Left ventricle myocardium inferior (tissue), 1 donor: ENCODE data around the gene SLC44A3. TPM values are rescaled to one million over a fixed set of nuclear protein-coding genes. Genes with fewer than 3 reads are reported as not detected.

Source experiments
- DNase-seq: peaks from one replicate; pipeline ENCODE4 v3.0.0-alpha.2; 2020
- H3K27ac ChIP-seq: fragments of 200-600 bp; replicated peaks from 2 replicates; pipeline ENCODE4 v1.8.0; 2021
- H3K27me3 ChIP-seq: fragments of 200-600 bp; 2 replicates; pipeline ENCODE4 v1.8.0; 2021; ENCODE audit warnings: low read depth
- H3K36me3 ChIP-seq: fragments of 200-600 bp; 2 replicates; pipeline ENCODE4 v1.8.0; 2021
- H3K4me1 ChIP-seq: fragments of 200-600 bp; 2 replicates; pipeline ENCODE4 v1.8.0; 2021
- H3K4me3 ChIP-seq: fragments of 200-600 bp; 2 replicates; pipeline ENCODE4 v1.8.0; 2021; ENCODE audit warnings: mild to moderate bottlenecking, moderate library complexity
- H3K9me3 ChIP-seq: fragments of 200-600 bp; replicated peaks from 2 replicates; pipeline ENCODE4 v1.8.0; 2021
- intact Hi-C: fragments of 100-400 bp; cut with micrococcal nuclease; formaldehyde crosslinking; loops from one replicate; pipeline ENCODE4 v1.11.0; 2022
- total RNA-seq: library from RNA; stranded (reverse); fragmentation: NEBNext Ultra II Directional; extraction: Animal tissue kit (Norgen Biotek cat#: 25700); gene quantifications from one replicate; pipeline ENCODE4 v1.2.1, GENCODE V29; 2021
- TF ChIP-seq, protein P1 (sequence below): fragments of 200-600 bp; IDR thresholded peaks from 2 replicates; pipeline ENCODE4 v1.8.0; 2021; ENCODE audit warnings: antibody characterized with exemption, mild to moderate bottlenecking, borderline replicate concordance
- donor health status: DM: no; HTN: yes; CAD: no; lungs with severe emphysema.

SLC44A3 gene
- total RNA-seq, 1 donor from 2014 or later = 5.9 TPM

DNA sequence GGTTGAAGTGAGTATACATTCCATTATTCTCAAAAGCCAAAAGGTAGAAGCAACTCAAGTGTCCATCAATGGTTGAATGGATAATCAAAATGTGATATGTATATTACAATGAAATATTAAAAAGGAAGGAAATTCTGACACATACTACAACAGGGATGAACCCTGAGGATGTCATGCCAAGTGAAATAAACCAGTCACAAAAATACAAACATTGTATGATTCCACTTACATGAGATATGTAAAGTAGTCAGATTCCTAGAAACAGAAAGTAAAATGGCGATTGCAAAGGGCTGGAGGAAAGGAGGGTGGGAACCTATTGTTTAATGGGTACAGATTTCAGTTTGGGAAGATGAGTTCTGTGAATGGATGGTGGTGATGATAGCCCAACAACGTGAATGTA is 5.8 kb downstream of the SLC44A3 start:
- Histone ChIP-seq H3K4me1 (peaks cover 13% of the 10 kb centered on the region), H3K27ac (no peak overlapping the region), H3K27me3 (no peaks in the 10 kb centered on the region), H3K36me3 (no peaks in the 10 kb centered on the region), H3K9me3 (no peaks in the 10 kb centered on the region), H3K4me3 (no peak overlapping the region)
- TF ChIP-seq, protein P1, sequence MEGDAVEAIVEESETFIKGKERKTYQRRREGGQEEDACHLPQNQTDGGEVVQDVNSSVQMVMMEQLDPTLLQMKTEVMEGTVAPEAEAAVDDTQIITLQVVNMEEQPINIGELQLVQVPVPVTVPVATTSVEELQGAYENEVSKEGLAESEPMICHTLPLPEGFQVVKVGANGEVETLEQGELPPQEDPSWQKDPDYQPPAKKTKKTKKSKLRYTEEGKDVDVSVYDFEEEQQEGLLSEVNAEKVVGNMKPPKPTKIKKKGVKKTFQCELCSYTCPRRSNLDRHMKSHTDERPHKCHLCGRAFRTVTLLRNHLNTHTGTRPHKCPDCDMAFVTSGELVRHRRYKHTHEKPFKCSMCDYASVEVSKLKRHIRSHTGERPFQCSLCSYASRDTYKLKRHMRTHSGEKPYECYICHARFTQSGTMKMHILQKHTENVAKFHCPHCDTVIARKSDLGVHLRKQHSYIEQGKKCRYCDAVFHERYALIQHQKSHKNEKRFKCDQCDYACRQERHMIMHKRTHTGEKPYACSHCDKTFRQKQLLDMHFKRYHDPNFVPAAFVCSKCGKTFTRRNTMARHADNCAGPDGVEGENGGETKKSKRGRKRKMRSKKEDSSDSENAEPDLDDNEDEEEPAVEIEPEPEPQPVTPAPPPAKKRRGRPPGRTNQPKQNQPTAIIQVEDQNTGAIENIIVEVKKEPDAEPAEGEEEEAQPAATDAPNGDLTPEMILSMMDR = no peak
- no peak for DNase-seq
- intact Hi-C loops = no loop called here

DNA sequence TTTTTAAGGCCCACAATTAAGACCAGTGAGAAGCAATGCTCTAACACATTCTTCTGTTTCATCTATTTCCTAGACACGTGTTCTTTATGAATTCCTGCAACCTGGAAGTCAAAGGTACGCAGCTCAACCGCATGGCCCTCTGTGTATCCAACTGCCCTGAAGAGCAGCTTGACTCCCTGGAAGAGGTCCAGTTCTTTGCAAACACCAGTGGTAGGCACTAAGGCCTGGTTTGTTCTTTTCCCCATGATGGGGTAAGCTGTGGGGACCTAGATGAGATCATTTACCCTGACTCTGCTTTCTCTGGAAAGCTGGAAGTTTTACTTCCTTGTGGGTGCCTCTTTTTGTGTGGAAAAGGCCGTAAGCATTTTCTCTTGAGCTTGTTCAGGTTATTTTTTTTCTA is 7.3 kb downstream of the SLC44A3 start:
- Histone ChIP-seq H3K9me3 (no peaks in the 10 kb centered on the region), H3K4me1 (no peaks in the 10 kb centered on the region), H3K36me3 (no peaks in the 10 kb centered on the region), H3K27me3 (no peaks in the 10 kb centered on the region), H3K4me3 (no peak overlapping the region), H3K27ac (no peak overlapping the region)
- intact Hi-C loops = no loop called here
- no peak for DNase-seq
- TF ChIP-seq, protein P1 = no peak

DNA sequence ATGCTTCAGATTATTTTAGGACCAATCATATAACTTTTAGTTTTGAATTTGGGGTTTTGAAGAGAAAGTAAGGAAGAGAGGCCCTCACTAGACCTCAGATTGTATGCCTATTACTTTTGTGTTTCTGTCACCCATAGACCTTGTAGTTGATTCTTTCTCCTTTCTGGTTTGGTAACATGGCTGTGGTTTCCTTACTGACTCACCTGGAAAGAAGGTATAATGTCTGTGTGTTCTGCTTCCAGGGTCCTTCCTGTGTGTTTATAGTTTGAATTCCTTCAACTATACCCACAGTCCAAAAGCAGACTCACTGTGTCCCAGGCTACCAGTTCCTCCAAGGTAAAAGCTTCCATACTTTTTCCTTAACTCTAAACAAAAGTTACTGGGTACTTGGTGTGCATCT is 8.1 kb downstream of the SLC44A3 start:
- no peak overlapping the region for H3K27ac ChIP-seq
- no peak overlapping the region for H3K4me3 ChIP-seq
- TF ChIP-seq, protein P1 = no peak
- intact Hi-C loops = no loop called here
- no peaks in the 10 kb centered on the region for H3K4me1 ChIP-seq
- no peaks in the 10 kb centered on the region for H3K27me3 ChIP-seq
- no peaks in the 10 kb centered on the region for H3K36me3 ChIP-seq
- no peak for DNase-seq
- H3K9me3 ChIP-seq = no peaks in the 10 kb centered on the region

DNA sequence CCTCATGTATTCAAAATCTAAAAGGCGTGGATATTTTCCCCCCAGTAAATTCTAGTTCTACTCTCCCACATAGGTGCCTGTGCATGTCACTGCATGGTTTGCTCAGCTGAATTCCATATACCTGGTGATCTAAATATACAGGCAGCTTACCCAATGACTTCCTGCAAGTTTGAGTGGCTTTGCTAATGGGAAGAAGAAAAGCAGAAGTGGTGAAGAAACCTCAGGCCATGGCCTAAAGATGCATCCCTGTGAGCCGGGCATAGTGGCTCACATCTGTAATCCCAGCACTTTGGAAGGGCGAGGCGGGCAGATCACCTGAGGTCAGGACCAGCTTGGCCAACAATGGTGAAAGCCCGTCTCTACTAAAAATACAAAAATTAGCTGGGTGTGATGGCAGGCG is 11.5 kb downstream of the SLC44A3 start:
- H3K36me3 ChIP-seq = no peaks in the 10 kb centered on the region
- H3K27me3 ChIP-seq = no peaks in the 10 kb centered on the region
- TF ChIP-seq, protein P1 = no peak
- H3K4me3 ChIP-seq = no peak overlapping the region
- no peak for DNase-seq
- intact Hi-C loops = no loop called here
- H3K9me3 ChIP-seq = no peaks in the 10 kb centered on the region
- H3K4me1 ChIP-seq = no peaks in the 10 kb centered on the region
- H3K27ac ChIP-seq = no peak overlapping the region

DNA sequence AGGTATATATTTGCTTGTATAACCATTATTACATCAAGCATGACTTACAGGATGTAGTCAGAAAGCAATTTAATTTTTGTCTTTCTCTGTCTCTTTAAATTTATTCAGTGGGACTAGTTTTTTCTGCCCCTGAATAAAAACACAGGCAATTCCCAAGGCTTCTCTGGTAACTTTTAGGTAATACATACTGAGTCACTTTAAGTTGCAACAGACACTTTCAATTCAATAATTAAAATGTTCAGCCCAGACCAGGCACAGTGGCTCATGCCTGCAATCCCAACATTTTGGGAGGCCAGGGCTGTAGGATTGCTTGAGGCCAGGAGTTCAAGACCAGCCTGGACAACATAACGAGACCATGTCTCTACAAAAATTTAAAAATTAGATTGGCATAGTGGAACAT is 12.3 kb downstream of the SLC44A3 start:
- no peak for DNase-seq
- Histone ChIP-seq H3K4me3 (no peak overlapping the region), H3K27ac (no peak overlapping the region), H3K27me3 (no peaks in the 10 kb centered on the region), H3K36me3 (no peaks in the 10 kb centered on the region), H3K4me1 (no peaks in the 10 kb centered on the region), H3K9me3 (no peaks in the 10 kb centered on the region)
- TF ChIP-seq, protein P1 = no peak
- intact Hi-C loops = no loop called here
